GM23248 (cell line): Measurements from ENCODE around the gene PIGO.

Experiments used
- EZH2 ChIP-seq: fragments of 200-600 bp; sonication (generic); IDR thresholded peaks from 2 replicates; pipeline ENCODE4 v1.6.1; 2018; ENCODE audit warnings: antibody characterized with exemption, mild to moderate bottlenecking; ENCODE audit not compliant: insufficient read depth, poor library complexity, severe bottlenecking
- EZH2phosphoT487 ChIP-seq: fragments of 200-600 bp; sonication (generic); IDR thresholded peaks from 2 replicates; pipeline ENCODE4 v1.6.1; 2018; ENCODE audit warnings: antibody characterized with exemption, moderate library complexity, mild to moderate bottlenecking, low read depth; ENCODE audit not compliant: insufficient read depth

DNA sequence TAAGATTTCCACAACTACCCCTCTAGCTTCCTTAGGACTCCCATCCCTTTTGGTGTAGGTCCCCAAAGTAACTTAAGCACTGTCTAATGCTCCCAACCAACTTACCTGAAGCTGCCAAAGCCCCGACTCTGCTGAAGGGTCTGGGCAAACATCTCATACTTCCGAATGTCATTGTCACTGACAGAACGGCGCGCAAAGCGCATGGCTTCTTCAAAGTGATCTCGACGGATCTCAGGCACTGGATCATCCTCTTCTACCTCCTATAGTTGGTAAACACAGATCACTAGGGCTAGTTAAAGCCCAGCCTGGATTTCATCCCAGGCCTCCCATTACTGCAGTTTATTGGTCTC, 39.1 kb downstream of the PIGO start:
- TF ChIP-seq EZH2 (no peak), EZH2phosphoT487 (no peak)
